PFSK-1 (cell line): Measurements from ENCODE around the gene ZNF140.

Experiments used
- POLR2AphosphoS5 ChIP-seq: IDR thresholded peaks from 2 replicates; pipeline ENCODE4 v1.6.1; 2012; ENCODE audit warnings: low read depth, mild to moderate bottlenecking, control low read depth, low read length, moderate library complexity
- TAF1 ChIP-seq: IDR thresholded peaks from 2 replicates; pipeline ENCODE4 v1.6.1; 2012; ENCODE audit warnings: low read length, control low read depth, borderline replicate concordance; ENCODE audit not compliant: insufficient read depth
- TF ChIP-seq, protein P1 (sequence below), 2 experiments: IDR thresholded peaks; 2 replicates each; pipeline versions ENCODE4 v1.6.1 to v1.8.0; 2011 to 2012; ENCODE audit warnings: low read depth in 2 of 2, low read length in 2 of 2, control low read depth in 1 of 2, inconsistent platforms in 1 of 2, mild to moderate bottlenecking in 1 of 2, moderate library complexity in 1 of 2; ENCODE audit not compliant: insufficient read depth in 1 of 2

DNA sequence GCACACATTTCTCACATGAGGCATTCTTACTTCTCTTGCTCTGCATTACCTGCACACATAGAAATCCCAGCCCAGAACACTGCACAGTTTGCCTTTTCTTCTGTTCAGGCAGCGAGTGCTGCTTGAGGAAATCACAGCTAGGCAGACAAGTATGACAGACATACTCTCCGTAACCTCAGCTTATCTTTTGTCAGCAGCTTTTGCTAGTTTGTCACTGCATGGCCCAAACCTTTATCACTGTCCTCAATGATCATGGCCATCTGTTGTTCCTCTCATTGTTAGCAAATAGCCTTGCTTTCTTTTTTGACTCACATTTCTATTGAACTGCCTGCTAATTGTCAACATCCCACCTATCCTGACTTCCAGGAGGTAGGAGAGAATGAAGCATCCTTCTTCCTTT, 55.0 kb downstream of the ZNF140 start:
- TF ChIP-seq POLR2AphosphoS5 (no peak), TAF1 (no peak)
- TF ChIP-seq, protein P1, sequence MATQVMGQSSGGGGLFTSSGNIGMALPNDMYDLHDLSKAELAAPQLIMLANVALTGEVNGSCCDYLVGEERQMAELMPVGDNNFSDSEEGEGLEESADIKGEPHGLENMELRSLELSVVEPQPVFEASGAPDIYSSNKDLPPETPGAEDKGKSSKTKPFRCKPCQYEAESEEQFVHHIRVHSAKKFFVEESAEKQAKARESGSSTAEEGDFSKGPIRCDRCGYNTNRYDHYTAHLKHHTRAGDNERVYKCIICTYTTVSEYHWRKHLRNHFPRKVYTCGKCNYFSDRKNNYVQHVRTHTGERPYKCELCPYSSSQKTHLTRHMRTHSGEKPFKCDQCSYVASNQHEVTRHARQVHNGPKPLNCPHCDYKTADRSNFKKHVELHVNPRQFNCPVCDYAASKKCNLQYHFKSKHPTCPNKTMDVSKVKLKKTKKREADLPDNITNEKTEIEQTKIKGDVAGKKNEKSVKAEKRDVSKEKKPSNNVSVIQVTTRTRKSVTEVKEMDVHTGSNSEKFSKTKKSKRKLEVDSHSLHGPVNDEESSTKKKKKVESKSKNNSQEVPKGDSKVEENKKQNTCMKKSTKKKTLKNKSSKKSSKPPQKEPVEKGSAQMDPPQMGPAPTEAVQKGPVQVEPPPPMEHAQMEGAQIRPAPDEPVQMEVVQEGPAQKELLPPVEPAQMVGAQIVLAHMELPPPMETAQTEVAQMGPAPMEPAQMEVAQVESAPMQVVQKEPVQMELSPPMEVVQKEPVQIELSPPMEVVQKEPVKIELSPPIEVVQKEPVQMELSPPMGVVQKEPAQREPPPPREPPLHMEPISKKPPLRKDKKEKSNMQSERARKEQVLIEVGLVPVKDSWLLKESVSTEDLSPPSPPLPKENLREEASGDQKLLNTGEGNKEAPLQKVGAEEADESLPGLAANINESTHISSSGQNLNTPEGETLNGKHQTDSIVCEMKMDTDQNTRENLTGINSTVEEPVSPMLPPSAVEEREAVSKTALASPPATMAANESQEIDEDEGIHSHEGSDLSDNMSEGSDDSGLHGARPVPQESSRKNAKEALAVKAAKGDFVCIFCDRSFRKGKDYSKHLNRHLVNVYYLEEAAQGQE (IDR thresholded peaks at IDR 0.05; ENCODE audit: insufficient read depth in 1 of 2, low read depth in 2 of 2, low read length in 2 of 2): no peak
